Tongue (tissue), 2 donors: ENCODE results near the gene NUP62CL. TPM values are rescaled to one million over a fixed set of nuclear protein-coding genes. Genes with fewer than 3 reads are reported as not detected.
"Not testable (repeated sequence)": the region's sequence is repeated elsewhere in the genome, so short reads cannot be mapped to it uniquely, and the experiment has no call there.

ENCODE experiments used
- DNase-seq: peaks from one replicate; pipeline ENCODE4 v3.0.0-alpha.2; 2015
- total RNA-seq: library from RNA; depleted of rRNA; stranded (reverse); fragments of >200 nt; gene quantifications from one replicate; pipeline ENCODE4 v1.2.3, GENCODE V29; 2014

Gene NUP62CL, protein sequence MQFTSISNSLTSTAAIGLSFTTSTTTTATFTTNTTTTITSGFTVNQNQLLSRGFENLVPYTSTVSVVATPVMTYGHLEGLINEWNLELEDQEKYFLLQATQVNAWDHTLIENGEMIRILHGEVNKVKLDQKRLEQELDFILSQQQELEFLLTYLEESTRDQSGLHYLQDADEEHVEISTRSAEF
- total RNA-seq, result 1.1 TPM

DNA sequence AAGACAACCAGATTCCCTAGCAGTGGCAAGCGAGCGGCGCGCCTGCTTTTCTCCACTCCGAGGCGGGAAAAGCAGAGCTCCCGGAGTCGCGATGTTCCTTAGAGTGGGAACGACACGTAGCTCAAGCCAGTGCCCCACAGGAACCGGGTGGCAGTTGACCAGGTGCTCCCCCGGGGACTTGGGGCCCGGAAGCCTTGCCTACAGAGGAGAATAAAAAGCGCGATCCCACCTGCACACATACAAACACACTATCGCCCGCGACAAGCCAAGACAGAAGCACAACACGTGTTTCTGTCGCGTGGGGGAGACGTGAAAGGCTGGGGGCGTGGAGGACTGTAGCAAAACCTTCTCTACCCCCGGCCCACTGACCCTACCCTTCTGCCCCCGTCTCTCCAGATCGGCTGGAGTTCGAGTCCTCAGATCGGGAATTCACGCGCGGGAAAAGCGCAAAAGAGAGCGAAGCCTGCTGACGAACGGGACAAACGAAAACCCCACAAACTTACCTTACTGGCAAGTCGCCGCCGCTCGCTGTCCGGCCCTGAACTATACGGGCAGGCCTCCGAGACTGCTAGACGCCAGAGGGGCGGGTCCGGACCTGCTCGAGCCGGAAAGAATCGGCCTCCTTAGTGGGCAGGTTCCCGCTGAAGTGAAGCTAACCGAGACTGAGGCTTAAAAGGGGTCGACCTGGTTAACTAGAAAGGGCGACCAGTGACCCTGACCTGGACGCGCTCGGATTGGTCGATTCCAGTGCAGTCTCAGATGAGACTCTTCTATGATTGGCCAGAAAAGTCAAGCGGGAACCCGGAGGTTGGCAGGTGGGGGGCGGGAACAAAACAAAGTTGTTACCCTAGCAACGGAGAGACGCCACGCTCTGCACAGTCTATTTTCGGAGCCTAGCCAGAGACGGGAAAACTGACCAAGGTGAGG is at the start of gene NUP62CL, which contains the start of gene DNAAF6:
Gene NUP62CL, minus strand, starts transcription at position 664 of the 927 bp plus-strand sequence. CDS start 31,287 bp downstream, outside the sequence.
Gene DNAAF6, plus strand, starts transcription at position 842 of the 927 bp plus-strand sequence. CDS start 6,265 bp downstream, outside the sequence.
- DNase-seq, result peak; percentile 81

DNA sequence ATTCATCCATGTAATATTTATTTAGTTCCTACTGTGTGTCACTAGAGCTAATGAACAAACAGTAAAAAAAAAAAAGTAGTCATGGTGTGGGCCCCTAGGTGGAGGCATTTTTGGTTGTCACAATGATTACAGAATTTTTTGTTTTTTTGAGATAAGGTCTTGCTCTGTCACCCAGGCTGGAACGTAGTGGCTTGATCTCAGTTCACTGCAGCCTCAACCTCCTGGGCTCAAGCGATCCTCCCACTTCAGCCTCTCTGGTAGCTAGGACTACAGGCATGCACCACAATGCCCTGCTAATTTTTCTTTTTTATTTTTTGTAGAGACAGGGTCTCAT is 22.2 kb upstream of the NUP62CL start:
- DNase-seq, result no peak

DNA sequence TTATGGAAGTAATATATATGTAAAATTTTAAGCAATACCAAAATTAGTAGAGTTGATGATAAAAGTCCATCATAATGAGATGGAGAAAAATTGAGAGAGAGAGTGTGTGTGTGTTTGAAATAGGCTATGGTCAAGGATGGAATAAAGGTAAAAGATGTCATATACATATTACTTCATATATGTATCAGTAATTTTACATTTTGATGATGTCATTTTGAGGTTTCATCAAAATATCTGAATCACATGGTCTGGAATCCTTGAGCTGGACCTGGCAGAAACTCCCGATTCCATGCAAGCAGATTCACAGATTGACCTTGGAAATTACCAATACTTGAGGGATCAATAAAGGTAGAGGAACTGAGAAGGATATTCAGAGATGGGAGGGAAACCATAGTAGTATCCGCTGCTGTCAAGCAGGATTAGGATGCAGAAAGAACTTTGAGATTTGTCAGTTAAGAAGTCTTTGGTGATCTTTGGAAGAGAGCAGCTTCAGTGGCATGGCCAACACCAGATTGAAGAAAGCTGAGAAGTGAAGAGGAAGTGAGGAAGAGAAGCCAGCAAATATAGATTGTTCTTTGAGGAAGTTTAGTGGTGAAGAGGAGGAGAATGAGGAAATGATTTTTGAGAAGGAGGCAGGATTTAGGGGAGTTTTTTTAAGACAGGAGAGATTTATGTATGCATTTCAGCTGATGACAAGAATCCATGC is 21.7 kb upstream of the NUP62CL start:
- no peak for DNase-seq

DNA sequence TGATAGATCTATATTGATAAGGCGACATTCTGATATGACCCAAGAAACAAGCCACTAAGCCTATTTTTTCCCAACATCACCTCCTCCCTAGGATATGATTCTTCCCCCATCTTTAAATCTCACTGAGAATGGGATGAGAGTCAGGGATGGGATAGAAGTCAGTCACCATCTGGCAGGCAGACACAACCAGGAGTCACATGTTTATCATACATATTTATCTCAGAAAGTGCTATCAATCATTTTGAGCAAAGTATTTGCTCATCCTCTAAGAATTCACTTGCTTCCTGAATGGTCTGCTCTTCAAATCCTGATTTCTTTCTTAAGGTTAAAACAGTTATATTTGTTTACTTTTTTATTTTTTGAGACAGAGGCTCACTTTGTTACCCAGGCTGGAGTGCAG is 20.5 kb upstream of the NUP62CL start:
- DNase-seq, result no peak

DNA sequence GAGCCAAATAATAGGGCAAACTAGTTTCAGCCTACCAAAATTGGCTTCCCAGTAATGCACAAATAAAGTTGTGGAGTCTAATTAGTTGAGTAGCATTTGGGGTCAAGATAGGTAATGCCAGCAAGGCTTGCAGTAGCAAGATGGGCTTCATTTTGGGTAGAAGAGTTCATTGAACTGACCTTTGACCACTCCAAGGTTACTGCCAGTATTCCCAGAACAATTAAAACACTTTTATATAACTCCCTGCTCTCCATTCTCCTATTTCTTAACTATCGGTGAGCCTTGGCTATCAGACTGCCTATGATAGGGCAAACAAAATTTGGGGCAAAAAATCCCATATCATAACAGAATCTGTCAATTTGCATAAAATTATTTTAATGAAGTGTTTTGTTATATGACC is 7.2 kb upstream of the NUP62CL start:
- no peak for DNase-seq

DNA sequence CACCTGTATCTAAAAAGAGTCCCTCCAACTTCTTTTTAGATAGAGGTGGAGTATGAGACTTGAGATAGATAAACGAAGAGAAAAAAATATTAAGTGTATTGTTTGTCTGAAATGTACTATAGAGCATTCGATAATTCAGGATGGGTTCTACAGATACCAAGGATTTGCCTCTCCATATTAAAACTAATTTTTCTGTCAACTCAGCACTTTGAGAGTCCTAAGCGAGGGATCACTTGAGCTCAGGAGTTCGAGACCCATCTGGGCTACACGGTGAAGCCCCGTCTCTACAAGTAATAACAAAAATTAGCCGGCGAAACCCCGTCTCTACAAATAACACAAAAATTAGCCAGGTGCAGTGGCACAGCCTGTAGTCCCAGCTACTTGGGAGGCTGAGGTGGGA is 1.7 kb upstream of the NUP62CL start:
- no peak for DNase-seq

DNA sequence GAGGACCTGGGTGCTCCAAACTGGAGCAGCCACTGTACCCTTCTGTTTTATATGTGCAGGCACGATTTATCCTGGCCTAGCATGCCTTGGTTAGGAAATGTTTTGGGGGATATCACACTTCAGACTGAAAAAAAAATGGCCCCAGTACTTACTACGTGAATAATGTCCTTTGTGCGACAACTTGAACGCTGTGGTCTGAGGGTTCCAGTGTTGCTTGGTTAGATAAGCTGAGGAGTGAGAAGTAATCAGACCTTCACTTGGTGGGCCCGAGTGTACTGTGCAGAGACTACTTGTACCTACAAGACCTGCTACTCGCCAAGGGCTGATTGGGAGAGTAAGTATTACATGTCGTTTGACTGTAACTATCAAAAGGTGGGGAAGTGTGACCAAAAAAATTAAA is 856 bp upstream of the NUP62CL start:
- DNase-seq, result no peak

DNA sequence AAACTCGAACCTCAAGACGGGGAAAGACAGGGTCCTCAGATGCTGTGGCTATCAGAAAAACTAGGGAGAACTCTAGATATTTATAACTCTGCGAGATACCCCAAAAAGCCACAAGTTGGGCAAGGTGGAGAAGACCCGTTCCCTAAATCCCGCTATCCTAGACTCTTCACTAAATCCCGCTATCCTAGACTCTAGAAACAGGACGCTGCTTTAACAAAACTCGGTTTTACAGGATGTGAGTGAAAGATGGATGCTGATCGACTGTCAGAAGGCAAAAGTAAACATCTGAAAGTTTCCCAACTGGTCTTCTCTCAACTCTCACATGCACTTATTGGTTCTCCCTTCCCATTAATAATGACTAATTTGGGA is 448 bp upstream of the NUP62CL start:
- DNase-seq, result no peak

DNA sequence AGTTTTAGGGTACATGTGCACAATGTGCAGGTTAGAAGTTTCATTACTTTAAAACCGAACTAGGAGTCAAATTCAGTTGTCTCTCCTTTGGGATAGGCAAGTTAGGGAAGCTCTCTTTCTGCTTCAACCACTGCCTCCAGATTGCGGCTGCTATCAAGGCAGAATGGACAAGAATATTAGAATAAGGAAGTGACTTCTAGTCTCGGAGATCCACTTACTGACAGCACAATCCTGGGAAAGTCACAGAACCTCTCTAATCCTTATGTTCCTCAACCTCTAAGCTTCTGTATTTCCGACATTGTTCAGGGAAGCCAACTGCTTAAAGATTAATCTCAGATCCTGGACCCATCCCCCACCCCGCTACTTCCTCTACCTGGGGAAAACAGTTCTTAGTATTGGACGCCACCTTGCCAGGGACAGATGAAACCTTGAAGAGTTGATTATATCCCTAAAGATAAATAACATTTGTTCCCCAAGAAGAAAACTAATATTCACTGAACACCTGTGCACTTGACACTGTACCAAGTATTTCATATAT is 2.1 kb downstream of the NUP62CL start:
- DNase-seq, result peak; percentile 0

DNA sequence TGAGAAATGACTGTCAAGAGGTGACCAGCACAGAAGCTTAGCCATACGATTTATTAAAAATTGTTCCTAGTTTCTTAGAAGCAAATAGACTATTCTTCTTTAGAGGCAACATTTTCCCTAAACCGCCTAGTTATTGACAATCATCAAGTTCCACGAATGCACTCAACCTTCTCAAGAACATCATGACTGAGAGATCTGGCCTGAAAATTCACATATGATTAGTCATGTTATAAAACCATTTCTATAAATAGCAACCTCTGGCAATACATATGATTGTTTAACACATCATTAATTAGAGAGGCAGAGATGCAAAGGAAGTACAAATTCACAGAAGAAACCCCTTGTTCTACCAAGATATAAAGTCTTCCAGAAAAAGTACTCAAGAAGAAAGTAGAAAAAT is 6.7 kb downstream of the NUP62CL start:
- no peak for DNase-seq

DNA sequence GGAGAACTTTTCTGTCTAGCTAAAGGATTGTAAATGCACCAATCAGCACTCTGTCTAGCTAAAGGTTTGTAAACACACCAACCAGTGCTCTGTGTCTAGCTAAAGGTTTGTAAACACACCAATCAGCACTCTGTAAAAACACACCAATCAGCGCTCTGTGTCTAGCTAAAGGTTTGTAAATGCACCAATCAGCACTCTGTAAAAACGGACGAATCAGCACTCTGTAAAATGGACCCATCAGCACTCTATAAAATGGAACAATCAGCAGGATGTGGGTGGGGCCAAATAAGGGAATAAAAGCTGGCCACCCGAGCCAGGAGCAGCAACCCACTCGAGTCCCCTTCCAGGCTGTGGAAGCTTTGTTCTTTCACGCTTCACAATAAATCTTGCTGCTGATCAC is 8.2 kb downstream of the NUP62CL start:
- DNase-seq, result not testable (repeated sequence)

DNA sequence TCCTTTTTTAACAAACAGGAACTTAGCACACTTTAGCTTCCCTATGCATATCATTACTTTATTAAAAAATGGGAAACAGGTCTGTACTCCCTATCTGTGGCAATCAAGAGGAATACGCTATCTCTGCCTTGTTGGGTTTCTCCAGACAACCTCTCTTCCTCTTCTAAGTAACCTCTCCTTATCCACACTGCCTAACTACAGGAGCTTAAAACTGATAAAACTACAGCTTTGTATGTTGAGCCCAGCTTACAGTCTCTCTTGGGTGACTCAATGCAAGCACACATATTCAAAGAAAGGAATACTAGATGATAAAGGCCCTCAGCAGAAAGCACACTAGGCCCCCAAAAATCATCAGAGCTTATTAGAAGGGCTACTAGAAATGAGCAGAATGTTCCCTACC is 8.9 kb downstream of the NUP62CL start:
- no peak for DNase-seq

DNA sequence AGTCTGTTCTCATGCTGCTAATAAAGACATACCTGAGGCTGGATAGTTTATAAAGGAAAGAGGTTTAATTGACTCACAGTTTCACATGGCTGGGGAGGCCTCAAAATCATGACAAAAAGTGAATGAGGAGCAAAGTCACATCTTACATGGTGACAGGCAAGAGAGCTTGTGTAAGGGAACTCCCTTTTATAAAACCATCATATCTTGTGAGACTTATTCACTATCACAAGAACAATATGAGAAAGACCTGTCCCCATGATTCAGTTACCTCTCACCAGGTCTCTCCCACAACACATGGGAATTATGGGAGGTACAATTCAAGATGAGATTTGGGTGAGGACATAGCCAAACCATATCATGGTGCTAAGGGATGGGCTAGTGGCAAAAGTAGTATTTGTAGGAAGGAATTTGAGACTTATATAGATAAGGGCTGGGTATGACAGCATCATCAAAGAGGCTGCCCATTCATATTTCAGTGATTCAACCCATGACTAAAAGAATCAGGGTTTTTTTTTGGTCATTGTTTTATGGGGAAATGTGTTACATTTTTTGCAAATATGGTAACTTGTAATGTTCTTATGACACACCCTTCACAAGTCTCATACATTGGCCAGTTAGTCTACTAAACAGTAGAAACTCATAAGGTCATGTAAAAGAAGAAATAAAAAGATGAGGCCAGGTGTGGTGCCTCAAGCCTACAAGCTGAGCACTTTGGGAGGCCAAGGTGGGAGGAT is 34.7 kb downstream of the NUP62CL start:
- no peak for DNase-seq

DNA sequence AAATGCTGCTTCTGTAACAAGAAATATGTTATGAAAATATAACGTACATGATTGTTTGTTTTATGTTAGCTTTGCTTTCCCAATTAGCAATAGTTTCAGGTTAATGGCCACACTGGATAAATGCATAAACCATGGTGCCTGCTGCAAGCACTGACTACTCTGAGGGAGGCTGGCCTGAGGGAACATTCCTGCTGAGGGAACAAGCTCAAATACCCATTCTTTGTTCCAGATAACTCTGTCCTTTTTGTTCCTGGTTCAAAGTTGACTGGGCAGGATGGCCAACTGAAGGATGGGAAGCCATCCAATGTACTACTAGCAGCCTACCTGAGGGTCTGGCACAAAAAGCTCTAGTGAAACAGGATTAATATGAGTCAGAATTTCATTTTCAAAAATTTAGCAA is 37.5 kb downstream of the NUP62CL start:
- DNase-seq, result no peak

DNA sequence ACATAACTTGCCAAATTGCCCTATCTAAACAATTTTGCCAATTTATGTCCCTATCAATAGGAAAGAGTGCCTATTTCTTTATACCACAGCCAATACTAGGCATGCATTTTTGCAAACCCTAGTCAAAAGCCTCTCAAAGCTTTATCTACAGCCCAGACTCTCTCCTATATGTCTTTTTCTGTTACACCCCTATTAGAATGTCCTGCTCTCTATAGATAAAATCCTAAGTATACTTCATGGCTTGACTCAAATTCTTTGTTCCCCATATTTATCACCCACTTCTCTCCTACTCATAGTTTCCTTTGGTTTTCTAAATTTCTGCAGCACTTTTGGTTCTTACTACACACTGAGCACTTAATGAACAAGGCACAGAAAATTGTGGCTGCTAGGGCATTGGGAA is 38.0 kb downstream of the NUP62CL start:
- DNase-seq, result no peak

DNA sequence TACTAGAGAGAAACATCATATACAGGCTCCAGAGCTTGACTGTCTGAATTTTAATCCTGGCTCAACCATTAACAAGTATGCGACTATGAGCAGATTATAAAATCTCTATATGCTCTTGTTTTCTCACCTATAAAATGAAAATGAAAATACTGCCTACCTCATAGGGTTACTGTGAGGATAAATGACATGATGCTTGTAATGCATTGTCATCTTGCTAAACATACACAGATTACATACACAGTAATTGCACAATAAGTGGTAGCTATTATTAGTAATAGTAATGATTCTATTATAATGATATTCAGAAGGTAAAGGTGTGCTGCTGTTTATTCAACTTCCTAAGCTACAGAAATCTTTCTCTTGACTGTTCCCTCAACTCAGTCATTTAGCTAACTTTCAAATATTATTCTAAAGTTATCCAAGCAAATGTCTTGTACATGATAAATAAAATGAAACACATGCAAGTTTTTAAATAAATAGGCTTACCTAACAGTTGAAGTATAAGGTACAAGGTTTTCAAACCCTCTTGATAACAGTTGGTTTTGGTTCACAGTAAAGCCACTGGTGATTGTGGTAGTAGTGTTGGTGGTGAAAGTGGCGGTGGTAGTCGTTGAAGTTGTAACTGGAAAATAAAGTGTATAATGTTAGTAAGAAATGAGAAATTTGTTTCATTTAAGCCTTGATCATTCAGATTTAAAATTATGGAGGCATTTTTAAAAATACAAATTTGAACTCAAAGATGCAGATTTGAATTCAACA is 38.9 kb downstream of the NUP62CL start:
- DNase-seq, result no peak

DNA sequence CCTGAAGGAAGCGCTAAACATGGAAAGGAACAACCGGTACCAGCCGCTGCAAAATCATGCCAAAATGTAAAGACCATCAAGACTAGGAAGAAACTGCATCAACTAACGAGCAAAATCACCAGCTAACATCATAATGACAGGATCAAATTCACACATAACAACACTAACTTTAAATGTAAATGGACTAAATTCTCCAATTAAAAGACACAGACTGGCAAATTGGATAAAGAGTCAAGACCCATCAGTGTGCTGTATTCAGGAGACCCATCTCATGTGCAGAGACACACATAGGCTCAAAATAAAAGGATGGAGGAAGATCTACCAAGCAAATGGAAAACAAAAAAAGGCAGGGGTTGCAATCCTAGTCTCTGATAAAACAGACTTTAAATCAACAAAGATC is 48.6 kb downstream of the NUP62CL start:
- not testable (repeated sequence) for DNase-seq

DNA sequence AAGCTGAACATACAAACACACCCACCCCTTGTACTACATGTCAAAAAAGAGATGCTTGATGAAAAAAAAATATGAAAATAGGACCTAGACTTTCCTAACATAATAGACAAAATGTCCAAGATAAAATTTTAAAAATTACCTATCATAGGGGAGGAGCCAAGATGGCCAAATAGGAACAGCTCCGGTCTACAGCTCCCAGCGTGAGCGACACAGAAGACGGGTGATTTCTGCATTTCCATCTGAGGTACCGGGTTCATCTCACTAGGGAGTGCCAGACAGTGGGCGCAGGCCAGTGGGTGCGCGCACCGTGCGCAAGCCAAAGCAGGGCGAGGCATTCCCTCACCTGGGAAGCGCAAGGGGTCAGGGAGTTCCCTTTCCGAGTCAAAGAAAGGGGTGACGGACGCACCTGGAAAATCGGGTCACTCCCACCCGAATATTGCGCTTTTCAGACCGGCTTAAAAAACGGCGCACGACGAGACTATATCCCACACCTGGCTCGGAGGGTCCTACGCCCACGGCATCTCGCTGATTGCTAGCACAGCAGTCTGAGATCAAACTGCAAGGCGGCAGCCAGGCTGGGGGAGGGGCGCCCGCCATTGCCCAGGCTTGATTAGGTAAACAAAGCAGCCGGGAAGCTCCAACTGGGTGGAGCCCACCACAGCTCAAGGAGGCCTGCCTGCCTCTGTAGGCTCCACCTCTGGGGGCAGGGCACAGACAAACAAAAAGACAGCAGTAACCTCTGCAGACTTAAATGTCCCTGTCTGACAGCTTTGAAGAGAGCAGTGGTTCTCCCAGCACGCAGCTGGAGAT is 50.4 kb downstream of the NUP62CL start:
- DNase-seq, result not testable (repeated sequence)

DNA sequence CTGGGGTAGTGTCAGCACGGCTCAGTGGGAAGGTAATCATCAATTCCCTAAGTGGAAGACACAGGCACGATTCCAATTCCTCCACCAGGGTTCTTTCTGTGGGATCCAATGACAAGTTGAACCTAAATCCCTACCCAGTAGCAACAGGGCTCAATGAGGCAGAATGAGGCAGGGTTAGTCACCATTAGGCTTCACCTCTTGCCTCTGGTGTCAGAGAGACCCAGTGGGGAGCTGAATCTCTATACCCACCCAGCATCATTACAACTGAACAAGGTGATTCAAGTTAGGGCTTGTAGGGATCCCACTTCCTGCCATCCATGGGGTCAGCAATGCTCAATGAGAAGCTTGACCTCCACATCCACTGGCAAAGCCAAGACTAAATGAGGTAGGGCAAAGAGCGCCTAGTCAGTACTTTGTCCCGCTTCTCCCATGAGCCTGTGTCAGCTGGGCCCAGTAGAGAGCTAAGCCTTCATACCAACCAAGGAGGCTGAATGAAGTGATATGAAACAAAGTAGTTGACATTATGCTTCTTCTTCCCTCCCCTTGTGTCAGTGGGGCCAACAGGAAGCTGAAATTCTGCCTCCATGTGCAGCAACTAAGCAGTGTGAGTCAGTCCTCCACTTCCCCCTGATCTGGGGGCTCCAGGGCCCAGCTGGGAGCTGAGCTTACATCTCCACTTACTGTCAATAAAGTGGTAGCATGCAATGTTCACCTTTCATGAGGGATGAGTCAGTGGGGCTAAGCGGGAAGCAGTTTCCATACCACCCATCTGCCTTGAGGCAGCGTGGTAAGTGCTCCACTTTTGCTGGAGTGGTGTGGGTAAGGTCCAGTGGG is 51.2 kb downstream of the NUP62CL start:
- no peak for DNase-seq

DNA sequence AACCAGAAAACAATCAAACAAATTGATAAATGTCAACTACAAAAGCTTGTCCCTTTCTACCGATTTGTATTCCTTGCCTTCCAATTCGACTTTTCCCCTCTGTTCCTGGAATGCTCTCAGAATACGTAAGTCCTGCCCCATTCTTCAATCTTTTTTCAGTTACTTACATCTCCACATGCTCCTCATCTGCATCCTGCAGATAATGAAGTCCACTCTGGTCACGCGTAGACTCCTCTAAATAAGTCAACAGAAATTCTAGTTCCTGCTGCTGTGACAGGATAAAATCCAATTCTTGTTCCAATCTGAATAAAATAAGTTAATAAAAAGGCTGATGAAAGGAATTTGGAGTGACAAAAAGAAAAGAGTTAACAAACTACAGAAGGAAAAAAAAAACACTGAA is 53.2 kb downstream of the NUP62CL start:
- no peak for DNase-seq
